ENCODE results near the gene CDH5. TPM values are rescaled to one million over a fixed set of nuclear protein-coding genes. Genes with fewer than 3 reads are reported as not detected.

CDH5 gene
- total and polyA plus RNA-seq, 4 donors = 1.5 to 97.5 (median 20.9) TPM

- DNase-seq (no peak), ATAC-seq (ENCODE audit: low FRiP score) (no peak)
- WGBS, 2 donors = 74 to 75% methylated on average over 9 of the region's 9 CpGs
- Histone ChIP-seq H3K4me1 (ENCODE audit: control insufficient read depth in 1 of 2, insufficient read depth in 2 of 2, low read length in 2 of 2) (no peaks in the 10 kb centered on the region), H3K36me3 (ENCODE audit: control insufficient read depth in 1 of 2, insufficient read depth in 2 of 2, low read length in 1 of 2) (no peaks in the 10 kb centered on the region), H3K27me3 (ENCODE audit: control insufficient read depth in 1 of 2, insufficient read depth in 2 of 2, low read length in 1 of 2) (no peaks in the 10 kb centered on the region), H3K9me3 (ENCODE audit: control insufficient read depth, low read length) (no peaks in the 10 kb centered on the region), H3K4me3 (ENCODE audit: low read length in 2 of 2) (no peak overlapping the region), H3K27ac (ENCODE audit: low read depth in 1 of 2, low read length in 2 of 2) (no peak overlapping the region)
- intact Hi-C loops (cut with DNase I) = no loop called here
Measured at GRCh38 chr16:66429290-66429962, 62.9 kb downstream of the CDH5 start.

- Histone ChIP-seq H3K27ac (ENCODE audit: low read depth in 1 of 2, low read length in 2 of 2) (no peak overlapping the region), H3K36me3 (ENCODE audit: control insufficient read depth in 1 of 2, insufficient read depth in 2 of 2, low read length in 1 of 2) (no peaks in the 10 kb centered on the region), H3K4me3 (ENCODE audit: low read length in 2 of 2) (no peak overlapping the region), H3K9me3 (ENCODE audit: control insufficient read depth, low read length) (no peaks in the 10 kb centered on the region), H3K4me1 (ENCODE audit: control insufficient read depth in 1 of 2, insufficient read depth in 2 of 2, low read length in 2 of 2) (no peaks in the 10 kb centered on the region), H3K27me3 (ENCODE audit: control insufficient read depth in 1 of 2, insufficient read depth in 2 of 2, low read length in 1 of 2) (no peaks in the 10 kb centered on the region)
- DNase-seq = no peak
- ATAC-seq (ENCODE audit: low FRiP score) = no peak
- WGBS, 2 donors = 73 to 76% methylated on average over 3 of the region's 3 CpGs
- intact Hi-C loops (cut with DNase I) = no loop called here
Measured at GRCh38 chr16:66430214-66430613, 63.7 kb downstream of the CDH5 start.

- 88 to 90% methylated on average over 8 of the region's 8 CpGs for WGBS, 2 donors
- DNase-seq = no peak
- Histone ChIP-seq H3K36me3 (ENCODE audit: control insufficient read depth in 1 of 2, insufficient read depth in 2 of 2, low read length in 1 of 2) (no peaks in the 10 kb centered on the region), H3K27ac (ENCODE audit: low read depth in 1 of 2, low read length in 2 of 2) (no peak overlapping the region), H3K9me3 (ENCODE audit: control insufficient read depth, low read length) (no peaks in the 10 kb centered on the region), H3K27me3 (ENCODE audit: control insufficient read depth in 1 of 2, insufficient read depth in 2 of 2, low read length in 1 of 2) (no peaks in the 10 kb centered on the region), H3K4me1 (ENCODE audit: control insufficient read depth in 1 of 2, insufficient read depth in 2 of 2, low read length in 2 of 2) (no peaks in the 10 kb centered on the region), H3K4me3 (ENCODE audit: low read length in 2 of 2) (no peak overlapping the region)
- intact Hi-C loops (cut with DNase I) = no loop called here
- ATAC-seq (ENCODE audit: low FRiP score) = no peak
Measured at GRCh38 chr16:66431760-66432159, 65.3 kb downstream of the CDH5 start.

- ATAC-seq (ENCODE audit: low FRiP score) = no peak
Measured at GRCh38 chr16:66432429-66432828, 65.9 kb downstream of the CDH5 start.

GRCh38 chr16:66434619-66435430 lies 68.3 kb downstream of the CDH5 start:
- ATAC-seq (ENCODE audit: low FRiP score) (no peak), DNase-seq (peak in 1 of 2 donors; percentile 42)
- Histone ChIP-seq H3K27me3 (ENCODE audit: control insufficient read depth in 1 of 2, insufficient read depth in 2 of 2, low read length in 1 of 2) (no peaks in the 10 kb centered on the region), H3K9me3 (ENCODE audit: control insufficient read depth, low read length) (no peaks in the 10 kb centered on the region), H3K4me1 (ENCODE audit: control insufficient read depth in 1 of 2, insufficient read depth in 2 of 2, low read length in 2 of 2) (no peaks in the 10 kb centered on the region), H3K27ac (ENCODE audit: low read depth in 1 of 2, low read length in 2 of 2) (no peak overlapping the region), H3K36me3 (ENCODE audit: control insufficient read depth in 1 of 2, insufficient read depth in 2 of 2, low read length in 1 of 2) (no peaks in the 10 kb centered on the region), H3K4me3 (ENCODE audit: low read length in 2 of 2) (no peak overlapping the region)
- intact Hi-C loops (cut with DNase I) = no loop called here
- WGBS, 2 donors = 84 to 90% methylated on average over 9 of the region's 9 CpGs

More at GRCh38 chr16:66432429-66432828, 65.9 kb downstream of the CDH5 start:
- Histone ChIP-seq H3K9me3 (ENCODE audit: control insufficient read depth, low read length) (no peaks in the 10 kb centered on the region), H3K36me3 (ENCODE audit: control insufficient read depth in 1 of 2, insufficient read depth in 2 of 2, low read length in 1 of 2) (no peaks in the 10 kb centered on the region), H3K4me1 (ENCODE audit: control insufficient read depth in 1 of 2, insufficient read depth in 2 of 2, low read length in 2 of 2) (no peaks in the 10 kb centered on the region), H3K27me3 (ENCODE audit: control insufficient read depth in 1 of 2, insufficient read depth in 2 of 2, low read length in 1 of 2) (no peaks in the 10 kb centered on the region), H3K27ac (ENCODE audit: low read depth in 1 of 2, low read length in 2 of 2) (no peak overlapping the region), H3K4me3 (ENCODE audit: low read length in 2 of 2) (no peak overlapping the region)
- intact Hi-C loops (cut with DNase I) = no loop called here
- 84 to 85% methylated on average over 5 of the region's 5 CpGs for WGBS, 2 donors
- no peak for DNase-seq

- intact Hi-C loops (cut with DNase I) = no loop called here
- no peaks in the 10 kb centered on the region for H3K36me3 ChIP-seq (ENCODE audit: control insufficient read depth in 1 of 2, insufficient read depth in 2 of 2, low read length in 1 of 2)
- H3K4me3 ChIP-seq (ENCODE audit: low read length in 2 of 2) = no peak overlapping the region
- H3K27me3 ChIP-seq (ENCODE audit: control insufficient read depth in 1 of 2, insufficient read depth in 2 of 2, low read length in 1 of 2) = no peaks in the 10 kb centered on the region
- no peaks in the 10 kb centered on the region for H3K9me3 ChIP-seq (ENCODE audit: control insufficient read depth, low read length)
- DNase-seq = peak in 1 of 2 donors; percentile 6
- H3K27ac ChIP-seq (ENCODE audit: low read depth in 1 of 2, low read length in 2 of 2) = no peak overlapping the region
- 89 to 97% methylated on average over 1 of the region's 1 CpG for WGBS, 2 donors
- no peak for ATAC-seq (ENCODE audit: low FRiP score)
- H3K4me1 ChIP-seq (ENCODE audit: control insufficient read depth in 1 of 2, insufficient read depth in 2 of 2, low read length in 2 of 2) = no peaks in the 10 kb centered on the region
Measured at GRCh38 chr16:66435896-66436295, 69.4 kb downstream of the CDH5 start.

GRCh38 chr16:66437391-66437945 lies 71.0 kb downstream of the CDH5 start:
- Histone ChIP-seq H3K9me3 (ENCODE audit: control insufficient read depth, low read length) (no peaks in the 10 kb centered on the region), H3K27ac (ENCODE audit: low read depth in 1 of 2, low read length in 2 of 2) (no peak overlapping the region), H3K4me3 (ENCODE audit: low read length in 2 of 2) (no peak overlapping the region), H3K27me3 (ENCODE audit: control insufficient read depth in 1 of 2, insufficient read depth in 2 of 2, low read length in 1 of 2) (no peaks in the 10 kb centered on the region), H3K36me3 (ENCODE audit: control insufficient read depth in 1 of 2, insufficient read depth in 2 of 2, low read length in 1 of 2) (no peaks in the 10 kb centered on the region), H3K4me1 (ENCODE audit: control insufficient read depth in 1 of 2, insufficient read depth in 2 of 2, low read length in 2 of 2) (no peaks in the 10 kb centered on the region)
- intact Hi-C loops (cut with DNase I) = no loop called here
- DNase-seq = peak in 1 of 2 donors; percentile 7
- WGBS, 2 donors = 83 to 86% methylated on average over 15 of the region's 15 CpGs
- no peak for ATAC-seq (ENCODE audit: low FRiP score)

- ATAC-seq (ENCODE audit: low FRiP score) (no peak), DNase-seq (peak in 1 of 2 donors; percentile 55)
- no peaks in the 10 kb centered on the region for H3K27me3 ChIP-seq (ENCODE audit: control insufficient read depth in 1 of 2, insufficient read depth in 2 of 2, low read length in 1 of 2)
- H3K4me3 ChIP-seq (ENCODE audit: low read length in 2 of 2) = no peak overlapping the region
- H3K4me1 ChIP-seq (ENCODE audit: control insufficient read depth in 1 of 2, insufficient read depth in 2 of 2, low read length in 2 of 2) = no peaks in the 10 kb centered on the region
- no peaks in the 10 kb centered on the region for H3K36me3 ChIP-seq (ENCODE audit: control insufficient read depth in 1 of 2, insufficient read depth in 2 of 2, low read length in 1 of 2)
- no peaks in the 10 kb centered on the region for H3K9me3 ChIP-seq (ENCODE audit: control insufficient read depth, low read length)
- intact Hi-C loops (cut with DNase I) = no loop called here
- 86 to 93% methylated on average over 8 of the region's 8 CpGs for WGBS, 2 donors
- no peak overlapping the region for H3K27ac ChIP-seq (ENCODE audit: low read depth in 1 of 2, low read length in 2 of 2)
Measured at GRCh38 chr16:66438536-66438935, 72.0 kb downstream of the CDH5 start.

Measured in aorta (tissue), 5 donors.